CD4-positive, alpha-beta memory T cell (primary cell): Measurements from ENCODE around the gene TMEM256. TPM values are rescaled to one million over a fixed set of nuclear protein-coding genes. Genes with fewer than 3 reads are reported as not detected.
A peak's percentile ranks its signal among the peaks of the same experiment; 100 is the strongest.

Experiments
- CTCF ChIA-PET: fragments of 350-600 bp; sonication (Branson Sonifier 250); formaldehyde crosslinking; loops from one replicate; lab custom pipeline; 2021; ENCODE audit warnings: inconsistent platforms; ENCODE audit not compliant: partially characterized antibody; lab: Charles Lee
- POLR2A ChIA-PET: fragments of 350-600 bp; sonication (Branson Sonifier 250); formaldehyde crosslinking; loops from one replicate; lab custom pipeline; 2021; ENCODE audit not compliant: partially characterized antibody; lab: Charles Lee
- DNase-seq, 5 donors: peaks; one replicate each; pipeline versions ENCODE4 v3.0.0 to v3.0.0-alpha.2; 2020 to 2022; ENCODE audit warnings: mixed read lengths in 1 of 5
- H3K27ac ChIP-seq: one replicate; pipeline ENCODE4 v1.7.0; 2013; ENCODE audit warnings: low read depth, low read length
- H3K27me3 ChIP-seq: 2 replicates; pipeline ENCODE4 v1.7.0; 2013; ENCODE audit warnings: mild to moderate bottlenecking, low read length, moderate library complexity; ENCODE audit not compliant: insufficient read depth
- H3K36me3 ChIP-seq: 2 replicates; pipeline ENCODE4 v1.7.0; 2013; ENCODE audit warnings: mild to moderate bottlenecking, low read length, moderate library complexity; ENCODE audit not compliant: insufficient read depth
- H3K4me1 ChIP-seq: 2 replicates; pipeline ENCODE4 v1.7.0; 2013; ENCODE audit warnings: mild to moderate bottlenecking, low read length, moderate library complexity; ENCODE audit not compliant: insufficient read depth
- H3K4me3 ChIP-seq, 2 donors: one replicate each; pipeline ENCODE4 v1.7.0; 2013; ENCODE audit warnings: low read length in 2 of 2, mild to moderate bottlenecking in 1 of 2
- H3K9me3 ChIP-seq, 2 donors: one replicate each; pipeline ENCODE4 v1.7.0; 2013; ENCODE audit warnings: low read length in 2 of 2, control low read depth in 1 of 2; ENCODE audit not compliant: control insufficient read depth in 1 of 2
- H3K27ac Mint-ChIP-seq, 7 donors: one replicate each; pipeline ENCODE4 v1.8.0; 2020 to 2021; ENCODE audit warnings: mixed read lengths in 7 of 7, mild to moderate bottlenecking in 6 of 7, inconsistent platforms in 3 of 7, moderate library complexity in 3 of 7
- H3K27me3 Mint-ChIP-seq, 2 donors: one replicate each; pipeline ENCODE4 v1.8.0; 2020 to 2021; ENCODE audit warnings: mixed read lengths in 2 of 2
- H3K36me3 Mint-ChIP-seq, 2 donors: one replicate each; pipeline ENCODE4 v1.8.0; 2020 to 2021; ENCODE audit warnings: mixed read lengths in 2 of 2, inconsistent platforms in 1 of 2, mild to moderate bottlenecking in 1 of 2
- H3K4me1 Mint-ChIP-seq, 4 donors: one replicate each; pipeline ENCODE4 v1.8.0; 2020 to 2021; ENCODE audit warnings: mixed read lengths in 4 of 4, mild to moderate bottlenecking in 1 of 4
- H3K4me3 Mint-ChIP-seq, 8 donors: one replicate each; pipeline ENCODE4 v1.8.0; 2020 to 2021; ENCODE audit warnings: mixed read lengths in 8 of 8, mild to moderate bottlenecking in 7 of 8, moderate library complexity in 6 of 8, inconsistent platforms in 3 of 8
- H3K9me3 Mint-ChIP-seq, 8 donors: one replicate each; pipeline ENCODE4 v1.8.0; 2020 to 2021; ENCODE audit warnings: mixed read lengths in 8 of 8, mild to moderate bottlenecking in 5 of 8, inconsistent platforms in 3 of 8, moderate library complexity in 1 of 8
- intact Hi-C: fragments of 100-400 bp; cut with micrococcal nuclease; formaldehyde crosslinking; loops from one replicate; pipeline ENCODE4 v1.15.1; 2023
- polyA plus RNA-seq, 2 donors: library from polyadenylated mRNA; unstranded; fragments of 300-500 nt; fragmentation: Illumina TruSeq; gene quantifications; one replicate each; pipeline ENCODE4 v1.2.3, GENCODE V29; 2021
- total RNA-seq, 2 experiments: library from RNA; stranded (reverse); gene quantifications; one replicate each; pipeline ENCODE4 v1.2.3, GENCODE V29; 2021

Gene TMEM256
- total and polyA plus RNA-seq, 4 experiments from 2014 or later, result 35.4 to 51.1 (median 44.1) TPM

DNA sequence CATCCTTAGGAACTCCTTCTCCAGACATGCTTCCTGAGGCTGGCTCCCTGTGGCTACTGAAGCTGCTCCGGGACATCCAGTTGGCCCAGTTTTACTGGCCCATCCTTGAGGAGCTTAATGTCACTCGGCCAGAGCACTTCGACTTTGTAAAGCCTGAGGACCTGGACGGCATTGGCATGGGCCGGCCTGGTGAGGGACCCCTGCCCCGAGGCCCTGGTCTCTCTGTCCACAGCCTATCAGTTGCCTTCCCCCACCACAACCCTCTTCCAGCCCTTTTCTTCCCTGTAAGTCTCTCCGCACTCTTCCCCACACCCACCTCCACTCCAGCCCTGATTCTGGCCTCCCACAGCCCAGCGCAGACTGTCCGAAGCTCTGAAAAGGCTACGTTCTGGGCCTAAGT is 21.0 kb downstream of the TMEM256 start:
- H3K27me3 Mint-ChIP-seq, result peaks cover 28 to 32% of the 10 kb centered on the region in 2 donors
- peaks cover 8 to 28% (median 13%) of the 10 kb centered on the region in 4 donors for H3K4me1 Mint-ChIP-seq
- peak overlapping the region in 2 of 7 donors; percentile 15 to 30 for H3K27ac Mint-ChIP-seq
- ChIA-PET CTCF (interaction anchor here (1.0 to 3.0 kb wide), 3 partner anchors 26 to 53 kb away, joined by 3 to 14 read pairs (median 5); partner anchors contain the start of gene TMEM102), POLR2A (interaction anchor here (0.8 to 4.7 kb wide), 14 partner anchors 11 to 305 kb away, joined by 3 to 57 read pairs (median 8); partner anchors contain the start of genes ACAP1, CHRNB1, GPS2 and KCTD11)
- H3K4me1 ChIP-seq, result peaks cover 16% of the 10 kb centered on the region
- peaks cover 9% of the 10 kb centered on the region for H3K27me3 ChIP-seq
- no peaks in the 10 kb centered on the region for H3K9me3 ChIP-seq
- DNase-seq, result no peak
- H3K27ac ChIP-seq, result no peak overlapping the region
- H3K4me3 Mint-ChIP-seq, result peak overlapping the region in 5 of 8 donors; percentile 15 to 57 (median 35)
- no peaks in the 10 kb centered on the region for H3K36me3 ChIP-seq
- intact Hi-C loops, result no loop called here
- H3K9me3 Mint-ChIP-seq, result peaks cover 0 to 6% (median 0%) of the 10 kb centered on the region in 8 donors
- peaks cover 7 to 14% of the 10 kb centered on the region in 2 donors for H3K36me3 Mint-ChIP-seq
- no peak overlapping the region for H3K4me3 ChIP-seq

- intact Hi-C loops, result no loop called here
- Histone ChIP-seq H3K27ac (no peak within 1 kb of the TSS), H3K4me3 (no peak within 1 kb of the TSS), H3K36me3 (no peaks in the 10 kb centered on the region), H3K27me3 (peaks cover 9% of the 10 kb centered on the region), H3K9me3 (no peaks in the 10 kb centered on the region), H3K4me1 (peaks cover 16% of the 10 kb centered on the region)
- Mint-ChIP-seq H3K36me3 (peaks cover 6 to 7% of the 10 kb centered on the region in 2 donors), H3K4me3 (peak within 1 kb of the TSS in 3 of 8 donors; percentile 4 to 51 (median 26)), H3K27me3 (peaks cover 29 to 40% of the 10 kb centered on the region in 2 donors), H3K9me3 (peaks cover 0 to 6% (median 0%) of the 10 kb centered on the region in 8 donors), H3K27ac (peak within 1 kb of the TSS in 4 of 7 donors; percentile 19 to 91 (median 66)), H3K4me1 (peaks cover 8 to 26% (median 13%) of the 10 kb centered on the region in 4 donors)
- no peak for DNase-seq
- POLR2A ChIA-PET, result interaction anchor here (1.3 to 4.7 kb wide), 4 partner anchors 9 to 103 kb away, joined by 3 to 57 read pairs (median 4); partner anchors contain the start of genes PLSCR3 and POLR2A
- CTCF ChIA-PET, result interaction anchor here (2.0 to 3.0 kb wide), 2 partner anchors 25 to 55 kb away, joined by 5 to 14 read pairs; partner anchors contain the start of gene TMEM102
Observed at GRCh38 chr17:7380855-7381683, 22.8 kb downstream of the TMEM256 start, which contains the start of gene TNK1. TNK1 (plus strand) TSS chr17:7381089; CDS start chr17:7382927, 1,838 bp downstream.

DNA sequence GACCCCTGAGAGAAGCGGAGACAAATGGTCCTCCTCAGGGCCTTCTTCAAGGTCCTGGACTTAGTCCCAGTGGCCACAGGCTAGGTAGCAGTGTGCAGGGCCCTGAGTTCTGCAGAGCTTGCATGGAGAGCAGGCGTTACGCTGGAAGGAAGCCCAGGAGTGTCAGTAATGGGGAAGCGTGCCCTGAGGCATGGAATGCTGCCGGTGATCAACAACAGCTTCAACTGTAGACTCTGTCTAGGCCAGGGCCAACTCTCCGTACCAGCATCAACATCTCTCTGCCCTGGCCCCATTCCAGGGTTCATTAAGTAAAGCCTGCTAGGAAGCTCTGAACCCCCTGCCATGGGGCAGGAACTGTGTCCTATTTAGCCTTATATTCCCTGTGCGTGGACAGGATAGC is 23.6 kb downstream of the TMEM256 start:
- CTCF ChIA-PET, result interaction anchor here (1.0 to 3.0 kb wide), 2 partner anchors 9 to 56 kb away, joined by 3 to 14 read pairs; partner anchors contain the start of gene TMEM102
- H3K4me1 Mint-ChIP-seq, result peaks cover 8 to 23% (median 13%) of the 10 kb centered on the region in 4 donors

DNA sequence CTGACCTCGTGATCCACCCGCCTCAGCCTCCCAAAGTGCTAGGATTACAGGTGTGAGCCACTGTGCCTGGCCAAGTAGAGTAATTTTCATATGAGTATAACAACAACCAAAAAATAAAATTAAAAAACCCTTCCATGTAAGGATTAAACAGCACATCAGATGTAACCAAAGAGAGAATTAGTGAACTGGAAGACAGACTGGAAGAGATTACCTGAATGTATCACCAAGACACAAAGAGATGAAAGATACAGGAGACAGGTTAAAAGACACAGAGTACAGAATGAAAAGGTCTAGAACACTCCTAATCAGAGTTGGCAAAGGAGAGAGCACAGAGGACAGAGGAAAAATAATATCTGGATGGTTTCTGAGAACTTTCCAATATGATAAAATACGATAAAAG is 24.8 kb downstream of the TMEM256 start:
- no peak overlapping the region for H3K27ac Mint-ChIP-seq
- ChIA-PET CTCF (no interaction called here), POLR2A (no interaction called here)
- peaks cover 5 to 14% (median 8%) of the 10 kb centered on the region in 4 donors for H3K4me1 Mint-ChIP-seq
- Histone ChIP-seq H3K27me3 (peaks cover 9% of the 10 kb centered on the region), H3K4me3 (no peak overlapping the region), H3K4me1 (peaks cover 9% of the 10 kb centered on the region), H3K36me3 (no peaks in the 10 kb centered on the region), H3K9me3 (no peaks in the 10 kb centered on the region), H3K27ac (no peak overlapping the region)
- peaks cover 29 to 42% of the 10 kb centered on the region in 2 donors for H3K27me3 Mint-ChIP-seq
- DNase-seq, result no peak
- peaks cover 0 to 7% of the 10 kb centered on the region in 2 donors for H3K36me3 Mint-ChIP-seq
- H3K4me3 Mint-ChIP-seq, result peak overlapping the region in 1 of 8 donors; percentile 26
- intact Hi-C loops, result no loop called here
- H3K9me3 Mint-ChIP-seq, result peaks cover 0 to 6% (median 0%) of the 10 kb centered on the region in 8 donors

More for the DNA sequence above, 23.6 kb downstream of the TMEM256 start:
- peaks cover 3 to 7% of the 10 kb centered on the region in 2 donors for H3K36me3 Mint-ChIP-seq
- POLR2A ChIA-PET, result interaction anchor here (1.3 to 1.4 kb wide), 2 partner anchors 9 to 14 kb away, joined by 3 read pairs; partner anchors contain the start of gene PLSCR3
- peaks cover 16% of the 10 kb centered on the region for H3K4me1 ChIP-seq
- no peaks in the 10 kb centered on the region for H3K9me3 ChIP-seq
- peaks cover 9% of the 10 kb centered on the region for H3K27me3 ChIP-seq
- intact Hi-C loops, result no loop called here
- no peak overlapping the region for H3K27ac ChIP-seq
- peaks cover 29 to 40% of the 10 kb centered on the region in 2 donors for H3K27me3 Mint-ChIP-seq
- no peak overlapping the region for H3K4me3 ChIP-seq
- H3K36me3 ChIP-seq, result no peaks in the 10 kb centered on the region
- H3K4me3 Mint-ChIP-seq, result peak overlapping the region in 2 of 8 donors; percentile 4 to 51
- peak overlapping the region in 2 of 7 donors; percentile 58 to 75 for H3K27ac Mint-ChIP-seq
- peaks cover 0 to 6% (median 0%) of the 10 kb centered on the region in 8 donors for H3K9me3 Mint-ChIP-seq
- no peak for DNase-seq

GRCh38 chr17:7374353-7374752 is 29.5 kb downstream of the TMEM256 start:
- DNase-seq, result no peak
- H3K27ac Mint-ChIP-seq, result no peak overlapping the region
- H3K36me3 ChIP-seq, result no peaks in the 10 kb centered on the region
- H3K4me3 Mint-ChIP-seq, result no peak overlapping the region
- no peaks in the 10 kb centered on the region for H3K4me1 ChIP-seq
- ChIA-PET POLR2A (interaction anchor here (0.8 to 1.3 kb wide), 2 partner anchors 10 to 19 kb away, joined by 3 to 4 read pairs; no protein-coding TSS in a partner anchor), CTCF (interaction anchor here (6.2 kb wide), 1 partner anchor 19 kb away, joined by 30 read pairs; the partner anchor contains the start of gene TMEM95)
- H3K27ac ChIP-seq, result no peak overlapping the region
- H3K27me3 Mint-ChIP-seq, result peaks cover 7 to 16% of the 10 kb centered on the region in 2 donors
- peaks cover 0 to 4% of the 10 kb centered on the region in 2 donors for H3K36me3 Mint-ChIP-seq
- H3K9me3 Mint-ChIP-seq, result peaks cover 0 to 4% (median 0%) of the 10 kb centered on the region in 8 donors
- no peaks in the 10 kb centered on the region for H3K27me3 ChIP-seq
- no peaks in the 10 kb centered on the region for H3K9me3 ChIP-seq
- intact Hi-C loops, result no loop called here
- H3K4me3 ChIP-seq, result no peak overlapping the region
- no peaks in the 10 kb centered on the region for H3K4me1 Mint-ChIP-seq

DNA sequence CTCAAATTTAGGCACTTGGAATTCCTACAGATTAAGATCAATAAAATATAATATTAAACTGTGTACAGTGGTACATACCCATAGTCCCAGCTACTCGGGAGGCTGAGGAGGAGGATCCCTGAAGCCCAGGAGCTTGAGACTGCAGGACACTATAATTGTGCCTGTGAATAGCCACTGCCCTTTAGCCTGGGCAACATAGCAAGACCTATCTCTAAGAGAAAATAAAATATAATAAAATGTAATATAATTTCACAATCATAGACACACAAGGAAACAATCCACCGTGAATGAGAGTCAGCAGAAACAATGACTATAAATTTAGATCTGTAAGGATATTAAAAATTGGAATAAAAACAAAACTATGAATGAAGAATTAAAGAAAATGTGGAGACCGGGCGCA is 33.0 kb downstream of the TMEM256 start:
- Mint-ChIP-seq H3K4me3 (no peak overlapping the region), H3K4me1 (no peaks in the 10 kb centered on the region), H3K36me3 (no peaks in the 10 kb centered on the region), H3K27ac (no peak overlapping the region), H3K27me3 (peaks cover 4 to 6% of the 10 kb centered on the region in 2 donors), H3K9me3 (no peaks in the 10 kb centered on the region)
- H3K4me1 ChIP-seq, result no peaks in the 10 kb centered on the region
- H3K27me3 ChIP-seq, result no peaks in the 10 kb centered on the region
- no peak for DNase-seq
- CTCF ChIA-PET, result interaction anchor here (0.7 to 6.2 kb wide), 3 partner anchors 9 to 15 kb away, joined by 3 to 30 read pairs (median 6); partner anchors contain the start of gene TMEM95
- H3K27ac ChIP-seq, result no peak overlapping the region
- H3K36me3 ChIP-seq, result no peaks in the 10 kb centered on the region
- intact Hi-C loops, result no loop called here
- POLR2A ChIA-PET, result interaction anchor here (1.1 to 3.4 kb wide), 3 partner anchors 13 to 117 kb away, joined by 3 to 9 read pairs (median 4); no protein-coding TSS in a partner anchor
- no peaks in the 10 kb centered on the region for H3K9me3 ChIP-seq
- H3K4me3 ChIP-seq, result no peak overlapping the region
